ENCODE results near the gene LIMS4.
"Not testable (repeated sequence)": the region's sequence is repeated elsewhere in the genome, so short reads cannot be mapped to it uniquely, and the experiment has no call there.

Gene LIMS4

DNA sequence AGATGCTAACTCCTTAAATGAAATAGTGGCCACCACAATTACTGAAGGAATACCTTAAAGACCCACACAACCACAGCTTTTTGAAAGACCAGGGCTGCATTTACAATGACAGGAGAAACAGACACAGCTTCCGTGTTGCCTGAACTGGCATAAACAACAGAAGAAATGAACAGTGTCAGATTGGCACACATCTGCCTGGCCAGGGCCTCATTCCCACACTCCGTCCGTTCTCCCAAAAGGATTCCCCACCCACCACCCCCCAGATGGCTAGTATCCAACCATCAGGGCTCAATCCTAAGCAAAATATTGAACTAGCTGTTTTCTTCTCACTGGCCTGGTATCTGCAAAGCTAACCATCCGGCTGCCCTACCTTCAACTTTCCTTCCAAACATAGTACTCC is 7.5 kb upstream of the LIMS4 start:
- H3K4me1 ChIP-seq (ENCODE audit: insufficient read depth, low read length, severe bottlenecking), result not testable (repeated sequence)

DNA sequence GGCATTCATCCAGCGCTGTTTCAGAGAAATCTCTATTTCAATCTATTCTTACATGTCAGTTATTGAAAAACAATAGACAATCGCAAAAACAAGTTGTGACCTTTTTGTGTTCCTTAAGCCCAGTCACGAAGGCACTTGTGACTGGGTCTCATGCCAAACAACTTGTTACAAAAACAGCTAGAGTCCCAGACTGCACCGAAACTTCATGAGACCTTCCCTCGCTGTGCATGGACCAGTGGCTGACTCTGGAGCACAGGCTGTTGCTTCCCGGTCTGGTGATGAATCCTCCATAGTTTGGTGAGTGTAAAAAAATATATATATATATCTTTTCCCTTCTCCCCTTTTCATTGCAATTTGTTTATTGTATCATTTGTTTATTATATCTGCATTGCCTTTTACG is 4.8 kb upstream of the LIMS4 start:
- H4K20me1 ChIP-seq (ENCODE audit: insufficient read depth, low read length); H3K4me3 ChIP-seq (ENCODE audit: low read depth, low read length, poor library complexity, severe bottlenecking); H3F3A ChIP-seq (ENCODE audit: insufficient read depth, low read length); H3K27me3 ChIP-seq (ENCODE audit: insufficient read depth, low read length); H3K9ac ChIP-seq (ENCODE audit: low read length); H3K4me1 ChIP-seq (ENCODE audit: insufficient read depth, low read length, severe bottlenecking); H2AFZ ChIP-seq (ENCODE audit: low read length); H3K79me2 ChIP-seq (ENCODE audit: insufficient read depth, low read length); H3K4me2 ChIP-seq (ENCODE audit: low read length); H3K27ac ChIP-seq (ENCODE audit: low read depth, low read length, poor library complexity, severe bottlenecking); H3K9me2 ChIP-seq (ENCODE audit: low read depth, low read length); H3K9me3 ChIP-seq (ENCODE audit: low read length); H3K36me3 ChIP-seq (ENCODE audit: insufficient read depth, low read length): not testable (repeated sequence)

More for the DNA sequence above, 7.5 kb upstream of the LIMS4 start:
- not testable (repeated sequence) for H3K27me3 ChIP-seq (ENCODE audit: insufficient read depth, low read length); H2AFZ ChIP-seq (ENCODE audit: low read length); H3K79me2 ChIP-seq (ENCODE audit: insufficient read depth, low read length); H4K20me1 ChIP-seq (ENCODE audit: insufficient read depth, low read length); H3K27ac ChIP-seq (ENCODE audit: low read depth, low read length, poor library complexity, severe bottlenecking); H3K4me3 ChIP-seq (ENCODE audit: low read depth, low read length, poor library complexity, severe bottlenecking); H3K36me3 ChIP-seq (ENCODE audit: insufficient read depth, low read length); H3K9ac ChIP-seq (ENCODE audit: low read length); H3F3A ChIP-seq (ENCODE audit: insufficient read depth, low read length); H3K9me3 ChIP-seq (ENCODE audit: low read length); H3K9me2 ChIP-seq (ENCODE audit: low read depth, low read length); H3K4me2 ChIP-seq (ENCODE audit: low read length)

DNA sequence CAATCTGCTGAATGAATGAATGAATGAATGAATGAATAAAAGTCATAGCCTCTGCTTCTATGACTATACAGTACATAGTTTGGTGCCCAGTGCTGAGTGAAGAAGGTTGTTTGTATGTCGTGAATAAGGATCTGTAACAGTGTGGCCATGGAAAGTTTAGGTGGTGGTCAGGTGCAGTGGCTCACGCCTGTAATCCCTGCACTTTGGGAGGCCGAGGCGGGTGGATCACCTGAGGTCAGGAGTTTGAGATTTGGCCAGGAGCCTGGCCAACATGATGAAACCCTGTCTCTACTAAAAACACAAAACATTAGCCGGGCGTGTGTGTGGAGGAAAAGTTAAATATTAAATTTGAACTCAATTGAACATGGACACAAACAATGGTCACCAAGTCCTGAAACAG is 4.3 kb upstream of the LIMS4 start:
- not testable (repeated sequence) for H3K27ac ChIP-seq (ENCODE audit: low read depth, low read length, poor library complexity, severe bottlenecking); H3K4me1 ChIP-seq (ENCODE audit: insufficient read depth, low read length, severe bottlenecking); H3K9ac ChIP-seq (ENCODE audit: low read length); H3K4me3 ChIP-seq (ENCODE audit: low read depth, low read length, poor library complexity, severe bottlenecking); H2AFZ ChIP-seq (ENCODE audit: low read length); H3K27me3 ChIP-seq (ENCODE audit: insufficient read depth, low read length); H3F3A ChIP-seq (ENCODE audit: insufficient read depth, low read length); H3K9me3 ChIP-seq (ENCODE audit: low read length); H3K4me2 ChIP-seq (ENCODE audit: low read length); H3K9me2 ChIP-seq (ENCODE audit: low read depth, low read length); H3K79me2 ChIP-seq (ENCODE audit: insufficient read depth, low read length); H3K36me3 ChIP-seq (ENCODE audit: insufficient read depth, low read length); H4K20me1 ChIP-seq (ENCODE audit: insufficient read depth, low read length)

DNA sequence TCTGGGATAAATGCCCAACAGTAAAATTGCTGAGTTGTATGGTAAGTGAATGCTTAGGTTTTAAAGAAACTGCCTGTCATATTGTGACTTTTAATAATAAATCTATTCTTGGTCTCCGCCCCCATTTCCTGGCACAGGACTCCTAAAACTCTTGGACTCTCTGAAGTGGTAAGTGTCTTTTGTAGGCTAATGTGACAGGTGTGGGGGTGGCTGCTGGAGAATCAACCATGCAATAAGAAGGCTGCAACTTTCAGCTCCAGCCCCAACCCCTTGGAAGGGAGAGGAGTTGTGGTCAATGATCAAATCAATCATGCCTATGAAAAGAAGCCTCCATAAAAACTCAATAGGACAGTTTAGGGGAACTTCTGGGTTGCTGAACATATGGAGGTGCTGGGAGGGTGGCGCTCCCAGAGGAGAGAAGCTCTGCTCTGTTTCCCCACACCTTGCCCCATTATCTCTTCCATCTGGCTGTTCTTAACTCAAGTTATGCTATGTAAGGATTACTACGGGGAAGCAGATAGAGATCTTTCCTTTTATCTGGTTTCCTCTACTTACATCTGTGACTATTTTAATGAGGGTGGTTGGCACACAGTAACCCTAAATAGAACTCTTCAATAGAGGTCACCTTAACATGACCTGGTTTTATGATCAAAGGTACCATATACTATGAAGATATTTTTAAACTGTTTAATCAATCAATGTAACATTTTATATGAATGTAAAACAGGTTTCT is 3.2 kb upstream of the LIMS4 start:
- H3K36me3 ChIP-seq (ENCODE audit: insufficient read depth, low read length); H2AFZ ChIP-seq (ENCODE audit: low read length); H3K9ac ChIP-seq (ENCODE audit: low read length); H3K9me3 ChIP-seq (ENCODE audit: low read length); H3K9me2 ChIP-seq (ENCODE audit: low read depth, low read length); H3K4me3 ChIP-seq (ENCODE audit: low read depth, low read length, poor library complexity, severe bottlenecking); H3K4me1 ChIP-seq (ENCODE audit: insufficient read depth, low read length, severe bottlenecking); H3K79me2 ChIP-seq (ENCODE audit: insufficient read depth, low read length); H3F3A ChIP-seq (ENCODE audit: insufficient read depth, low read length); H3K27me3 ChIP-seq (ENCODE audit: insufficient read depth, low read length); H3K27ac ChIP-seq (ENCODE audit: low read depth, low read length, poor library complexity, severe bottlenecking); H3K4me2 ChIP-seq (ENCODE audit: low read length); H4K20me1 ChIP-seq (ENCODE audit: insufficient read depth, low read length): not testable (repeated sequence)

DNA sequence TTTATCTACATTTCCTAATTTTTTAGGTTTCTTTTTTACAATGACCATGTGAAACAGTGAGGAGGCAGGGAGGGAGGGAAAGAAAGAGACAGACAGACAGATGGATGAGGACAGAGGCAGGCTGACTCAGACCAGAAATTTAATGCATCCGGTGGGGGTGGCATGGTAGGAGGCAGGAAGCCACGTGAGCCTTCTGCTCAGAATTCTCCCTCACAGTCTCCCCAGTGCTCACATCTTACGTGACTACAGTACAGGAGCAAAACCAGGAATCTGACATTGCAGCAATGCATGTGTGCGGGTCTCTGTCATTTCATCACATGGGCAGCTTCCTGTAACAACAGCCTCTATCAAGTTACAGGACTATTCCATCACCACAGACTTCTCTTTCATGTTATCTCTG is 2.3 kb upstream of the LIMS4 start:
- H3F3A ChIP-seq (ENCODE audit: insufficient read depth, low read length); H3K9me2 ChIP-seq (ENCODE audit: low read depth, low read length); H3K27me3 ChIP-seq (ENCODE audit: insufficient read depth, low read length); H3K36me3 ChIP-seq (ENCODE audit: insufficient read depth, low read length); H3K9ac ChIP-seq (ENCODE audit: low read length); H2AFZ ChIP-seq (ENCODE audit: low read length); H3K4me1 ChIP-seq (ENCODE audit: insufficient read depth, low read length, severe bottlenecking); H3K9me3 ChIP-seq (ENCODE audit: low read length); H3K79me2 ChIP-seq (ENCODE audit: insufficient read depth, low read length); H3K4me2 ChIP-seq (ENCODE audit: low read length); H3K4me3 ChIP-seq (ENCODE audit: low read depth, low read length, poor library complexity, severe bottlenecking); H4K20me1 ChIP-seq (ENCODE audit: insufficient read depth, low read length); H3K27ac ChIP-seq (ENCODE audit: low read depth, low read length, poor library complexity, severe bottlenecking): not testable (repeated sequence)

DNA sequence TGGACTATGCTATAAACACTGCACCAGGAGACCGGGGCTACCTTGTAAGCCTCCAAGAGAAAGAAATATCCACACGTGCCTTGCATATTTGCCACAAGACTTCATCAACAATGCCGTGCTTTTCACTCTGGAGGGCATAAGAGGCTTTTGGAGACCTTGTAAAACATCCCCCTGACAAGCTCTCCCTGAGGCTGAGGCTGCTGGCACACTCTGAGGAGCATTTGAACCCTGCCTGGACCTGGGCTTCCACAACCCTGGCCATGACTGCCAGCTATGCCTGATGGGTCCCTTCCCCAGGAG is 393 bp upstream of the LIMS4 start:
- H3K79me2 ChIP-seq (ENCODE audit: insufficient read depth, low read length); H3K9ac ChIP-seq (ENCODE audit: low read length); H4K20me1 ChIP-seq (ENCODE audit: insufficient read depth, low read length); H3F3A ChIP-seq (ENCODE audit: insufficient read depth, low read length); H3K27ac ChIP-seq (ENCODE audit: low read depth, low read length, poor library complexity, severe bottlenecking); H3K4me1 ChIP-seq (ENCODE audit: insufficient read depth, low read length, severe bottlenecking); H3K4me3 ChIP-seq (ENCODE audit: low read depth, low read length, poor library complexity, severe bottlenecking); H3K9me2 ChIP-seq (ENCODE audit: low read depth, low read length); H3K36me3 ChIP-seq (ENCODE audit: insufficient read depth, low read length); H3K9me3 ChIP-seq (ENCODE audit: low read length); H3K4me2 ChIP-seq (ENCODE audit: low read length); H2AFZ ChIP-seq (ENCODE audit: low read length); H3K27me3 ChIP-seq (ENCODE audit: insufficient read depth, low read length): not testable (repeated sequence)

DNA sequence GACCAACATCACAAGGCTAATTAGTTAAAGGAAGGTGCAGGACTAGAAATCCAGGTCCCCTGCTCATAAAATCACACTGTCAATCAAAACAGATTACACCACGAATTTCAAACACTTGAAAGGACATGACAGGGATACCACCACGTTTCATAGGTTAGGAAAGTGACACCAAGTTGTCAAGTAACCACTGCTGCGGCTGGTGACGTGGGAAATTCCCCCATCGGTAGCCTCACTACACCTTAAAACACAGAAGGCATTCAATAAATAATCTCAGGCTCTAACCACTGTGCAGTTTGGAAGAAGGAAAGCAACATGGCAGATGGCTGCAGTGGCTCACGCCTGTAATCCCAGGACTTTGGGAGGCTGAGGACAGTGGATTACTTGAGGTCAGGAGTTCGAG is 3.7 kb downstream of the LIMS4 start:
- H3K4me2 ChIP-seq (ENCODE audit: low read length); H3K79me2 ChIP-seq (ENCODE audit: insufficient read depth, low read length); H3K4me1 ChIP-seq (ENCODE audit: insufficient read depth, low read length, severe bottlenecking); H3K36me3 ChIP-seq (ENCODE audit: insufficient read depth, low read length); H3K27ac ChIP-seq (ENCODE audit: low read depth, low read length, poor library complexity, severe bottlenecking); H3K9ac ChIP-seq (ENCODE audit: low read length); H3K4me3 ChIP-seq (ENCODE audit: low read depth, low read length, poor library complexity, severe bottlenecking); H4K20me1 ChIP-seq (ENCODE audit: insufficient read depth, low read length); H3F3A ChIP-seq (ENCODE audit: insufficient read depth, low read length); H3K27me3 ChIP-seq (ENCODE audit: insufficient read depth, low read length); H3K9me2 ChIP-seq (ENCODE audit: low read depth, low read length); H3K9me3 ChIP-seq (ENCODE audit: low read length); H2AFZ ChIP-seq (ENCODE audit: low read length): not testable (repeated sequence)

DNA sequence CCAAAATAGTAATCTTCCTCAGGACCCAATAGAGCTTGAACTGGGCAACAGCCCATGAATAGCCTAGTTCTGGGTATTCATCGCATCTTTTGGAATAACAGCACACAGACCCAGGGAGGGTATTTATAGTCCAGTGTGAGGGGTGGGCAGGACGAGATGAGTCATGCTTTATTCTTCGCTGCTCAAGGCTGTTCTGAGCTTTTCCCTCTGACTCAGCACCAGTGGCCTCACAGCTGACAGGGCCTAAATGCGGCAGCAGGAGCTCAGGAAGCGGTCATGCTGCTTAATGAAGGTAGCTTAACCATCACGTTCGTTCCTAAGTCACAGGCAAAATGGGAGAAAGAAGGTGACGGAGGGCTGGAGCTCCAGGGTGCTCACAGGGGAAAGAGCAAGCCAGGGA is 7.3 kb downstream of the LIMS4 start:
- H4K20me1 ChIP-seq (ENCODE audit: insufficient read depth, low read length); H3F3A ChIP-seq (ENCODE audit: insufficient read depth, low read length); H3K4me1 ChIP-seq (ENCODE audit: insufficient read depth, low read length, severe bottlenecking); H3K9ac ChIP-seq (ENCODE audit: low read length); H3K9me3 ChIP-seq (ENCODE audit: low read length); H2AFZ ChIP-seq (ENCODE audit: low read length); H3K9me2 ChIP-seq (ENCODE audit: low read depth, low read length); H3K4me3 ChIP-seq (ENCODE audit: low read depth, low read length, poor library complexity, severe bottlenecking); H3K79me2 ChIP-seq (ENCODE audit: insufficient read depth, low read length); H3K36me3 ChIP-seq (ENCODE audit: insufficient read depth, low read length); H3K27me3 ChIP-seq (ENCODE audit: insufficient read depth, low read length); H3K27ac ChIP-seq (ENCODE audit: low read depth, low read length, poor library complexity, severe bottlenecking); H3K4me2 ChIP-seq (ENCODE audit: low read length): not testable (repeated sequence)

Data from OCI-LY1 (cell line).